ENCODE results near the gene KLHL8.

The KLHL8 gene

DNA sequence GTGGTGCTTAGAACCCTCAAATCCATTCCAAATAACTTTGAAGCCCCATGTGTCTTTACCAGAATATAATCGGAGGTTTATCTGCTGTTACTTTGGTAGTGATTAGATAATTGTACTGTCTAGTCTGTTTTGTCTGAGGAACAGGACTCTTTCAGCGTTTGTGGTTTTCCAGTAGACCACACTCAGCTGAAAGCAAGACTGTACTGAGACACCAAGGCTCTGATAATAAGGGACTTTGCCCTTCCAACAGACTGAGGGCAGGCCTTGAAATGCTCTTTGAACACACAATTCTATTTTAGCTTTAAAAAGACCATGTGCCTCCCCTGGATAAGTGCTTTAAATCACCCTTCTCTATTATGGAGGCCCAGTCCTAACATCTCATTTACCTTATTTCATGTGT is 76.1 kb downstream of the KLHL8 start:
- Histone ChIP-seq H3K27me3 (ENCODE audit: control insufficient read depth, insufficient read depth, low read length) (no peaks in the 10 kb centered on the region), H3K36me3 (ENCODE audit: control insufficient read depth, insufficient read depth, low read length) (peaks cover 29% of the 10 kb centered on the region), H3K27ac (ENCODE audit: low read depth, low read length) (no peak overlapping the region), H3K4me1 (ENCODE audit: control insufficient read depth, insufficient read depth, low read length) (no peaks in the 10 kb centered on the region), H3K9me3 (ENCODE audit: control insufficient read depth, insufficient read depth, low read depth, low read length) (no peaks in the 10 kb centered on the region), H3K4me3 (ENCODE audit: low read depth, low read length) (no peak overlapping the region), H3K9ac (ENCODE audit: low read length) (no peak overlapping the region)

- Histone ChIP-seq H3K36me3 (ENCODE audit: control insufficient read depth, insufficient read depth, low read length) (peaks cover 51% of the 10 kb centered on the region), H3K9ac (ENCODE audit: low read length) (no peak overlapping the region), H3K27me3 (ENCODE audit: control insufficient read depth, insufficient read depth, low read length) (no peaks in the 10 kb centered on the region), H3K9me3 (ENCODE audit: control insufficient read depth, insufficient read depth, low read depth, low read length) (no peaks in the 10 kb centered on the region), H3K4me1 (ENCODE audit: control insufficient read depth, insufficient read depth, low read length) (no peaks in the 10 kb centered on the region), H3K27ac (ENCODE audit: low read depth, low read length) (no peak overlapping the region), H3K4me3 (ENCODE audit: low read depth, low read length) (no peak overlapping the region)
Measured at GRCh38 chr4:87141428-87141827, 79.0 kb downstream of the KLHL8 start.

- no peak overlapping the region for H3K4me3 ChIP-seq (ENCODE audit: low read depth, low read length)
- H3K27me3 ChIP-seq (ENCODE audit: control insufficient read depth, insufficient read depth, low read length): no peaks in the 10 kb centered on the region
- no peak overlapping the region for H3K27ac ChIP-seq (ENCODE audit: low read depth, low read length)
- no peak overlapping the region for H3K9ac ChIP-seq (ENCODE audit: low read length)
- H3K9me3 ChIP-seq (ENCODE audit: control insufficient read depth, insufficient read depth, low read depth, low read length): no peaks in the 10 kb centered on the region
- peaks cover 92% of the 10 kb centered on the region for H3K36me3 ChIP-seq (ENCODE audit: control insufficient read depth, insufficient read depth, low read length)
- no peaks in the 10 kb centered on the region for H3K4me1 ChIP-seq (ENCODE audit: control insufficient read depth, insufficient read depth, low read length)
Measured at GRCh38 chr4:87134122-87134521, 86.3 kb downstream of the KLHL8 start.

DNA sequence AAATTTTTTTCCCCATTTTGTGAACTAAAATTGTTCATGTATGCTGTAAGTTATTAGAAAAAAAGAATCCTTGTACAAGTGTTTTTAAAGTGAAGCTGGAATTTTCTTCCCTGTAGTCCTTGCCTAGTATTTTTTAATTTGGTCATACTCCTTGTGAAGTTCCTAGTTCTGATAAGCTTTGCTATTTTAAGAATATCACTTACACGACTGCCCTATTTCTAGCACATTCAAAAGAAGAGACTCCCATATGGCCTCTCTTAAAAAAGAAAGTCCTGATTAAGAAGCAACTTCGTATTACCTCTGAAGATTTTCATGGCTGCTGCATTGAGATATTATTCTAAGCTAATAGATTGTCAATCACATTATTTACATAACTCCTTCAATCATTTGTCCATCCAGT is 87.2 kb downstream of the KLHL8 start:
- no peaks in the 10 kb centered on the region for H3K4me1 ChIP-seq (ENCODE audit: control insufficient read depth, insufficient read depth, low read length)
- H3K27ac ChIP-seq (ENCODE audit: low read depth, low read length): no peak overlapping the region
- no peaks in the 10 kb centered on the region for H3K27me3 ChIP-seq (ENCODE audit: control insufficient read depth, insufficient read depth, low read length)
- H3K9me3 ChIP-seq (ENCODE audit: control insufficient read depth, insufficient read depth, low read depth, low read length): no peaks in the 10 kb centered on the region
- H3K9ac ChIP-seq (ENCODE audit: low read length): no peak overlapping the region
- H3K36me3 ChIP-seq (ENCODE audit: control insufficient read depth, insufficient read depth, low read length): peaks cover 97% of the 10 kb centered on the region
- no peak overlapping the region for H3K4me3 ChIP-seq (ENCODE audit: low read depth, low read length)

- H3K9me3 ChIP-seq (ENCODE audit: control insufficient read depth, insufficient read depth, low read depth, low read length): no peaks in the 10 kb centered on the region
- no peaks in the 10 kb centered on the region for H3K4me1 ChIP-seq (ENCODE audit: control insufficient read depth, insufficient read depth, low read length)
- no peak overlapping the region for H3K27ac ChIP-seq (ENCODE audit: low read depth, low read length)
- H3K36me3 ChIP-seq (ENCODE audit: control insufficient read depth, insufficient read depth, low read length): peaks cover 96% of the 10 kb centered on the region
- no peak overlapping the region for H3K9ac ChIP-seq (ENCODE audit: low read length)
- H3K4me3 ChIP-seq (ENCODE audit: low read depth, low read length): no peak overlapping the region
- H3K27me3 ChIP-seq (ENCODE audit: control insufficient read depth, insufficient read depth, low read length): no peaks in the 10 kb centered on the region
Measured at GRCh38 chr4:87132035-87132434, 88.4 kb downstream of the KLHL8 start.

- no peak overlapping the region for H3K27ac ChIP-seq (ENCODE audit: low read depth, low read length)
Measured at GRCh38 chr4:87130985-87131703, 89.3 kb downstream of the KLHL8 start.

DNA sequence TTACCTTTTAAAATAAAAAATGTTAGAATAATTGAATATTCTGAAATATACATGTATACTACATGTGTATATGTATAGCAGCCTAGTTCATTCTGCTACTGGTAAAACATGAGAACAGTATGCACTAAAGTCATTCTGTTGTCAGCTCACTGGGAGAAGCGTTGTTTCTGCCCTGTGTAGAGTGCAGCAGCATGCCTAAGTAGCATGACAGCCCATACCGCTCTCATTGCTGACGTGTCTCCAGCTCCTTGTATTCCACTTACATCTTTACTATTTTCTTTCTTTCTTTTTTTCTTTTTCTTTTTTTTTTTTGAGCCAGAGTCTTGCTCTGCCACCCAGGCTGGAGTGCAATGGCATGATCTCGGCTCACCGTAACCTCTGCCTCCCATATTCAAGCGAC is 90.7 kb downstream of the KLHL8 start:
- Histone ChIP-seq H3K27ac (ENCODE audit: low read depth, low read length) (no peak overlapping the region), H3K9ac (ENCODE audit: low read length) (no peak overlapping the region), H3K9me3 (ENCODE audit: control insufficient read depth, insufficient read depth, low read depth, low read length) (no peaks in the 10 kb centered on the region), H3K27me3 (ENCODE audit: control insufficient read depth, insufficient read depth, low read length) (no peaks in the 10 kb centered on the region), H3K4me3 (ENCODE audit: low read depth, low read length) (no peak overlapping the region), H3K36me3 (ENCODE audit: control insufficient read depth, insufficient read depth, low read length) (peaks cover 96% of the 10 kb centered on the region), H3K4me1 (ENCODE audit: control insufficient read depth, insufficient read depth, low read length) (no peaks in the 10 kb centered on the region)

More at GRCh38 chr4:87130985-87131703, 89.3 kb downstream of the KLHL8 start:
- Histone ChIP-seq H3K9me3 (ENCODE audit: control insufficient read depth, insufficient read depth, low read depth, low read length) (no peaks in the 10 kb centered on the region), H3K4me1 (ENCODE audit: control insufficient read depth, insufficient read depth, low read length) (no peaks in the 10 kb centered on the region), H3K27me3 (ENCODE audit: control insufficient read depth, insufficient read depth, low read length) (no peaks in the 10 kb centered on the region), H3K36me3 (ENCODE audit: control insufficient read depth, insufficient read depth, low read length) (peaks cover 96% of the 10 kb centered on the region), H3K9ac (ENCODE audit: low read length) (no peak overlapping the region), H3K4me3 (ENCODE audit: low read depth, low read length) (no peak overlapping the region)

DNA sequence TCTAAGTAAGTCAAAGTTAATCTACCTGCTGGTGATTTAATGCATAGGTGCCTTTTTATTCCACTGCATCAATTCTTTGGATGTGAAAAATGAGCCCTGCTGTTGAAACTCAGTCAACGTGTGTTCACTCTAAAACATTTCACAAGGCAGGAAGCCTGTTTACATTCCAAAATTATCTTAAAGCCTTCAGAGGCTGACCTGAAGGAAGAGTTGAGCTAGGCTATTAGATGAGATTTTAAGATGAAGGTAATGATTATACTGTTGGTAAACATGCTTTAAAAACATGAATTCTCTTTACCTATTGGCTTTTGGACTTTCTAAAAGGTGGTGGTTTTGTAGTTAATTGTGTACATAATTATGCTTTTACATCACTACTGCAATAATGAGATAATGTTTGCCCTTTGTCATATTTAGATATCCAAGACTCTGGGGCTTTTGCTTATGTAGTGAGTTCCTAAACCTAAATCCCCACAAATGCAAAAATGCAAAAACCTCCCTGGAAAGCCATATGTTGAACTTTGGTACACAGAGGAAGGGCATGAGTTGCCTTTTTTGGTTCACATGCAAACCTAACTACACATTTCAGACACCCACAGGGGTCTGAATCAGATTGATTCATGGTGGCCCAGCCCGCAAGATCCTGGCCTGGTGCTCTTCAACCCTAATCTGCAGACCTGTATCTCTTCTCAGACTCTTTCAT is 92.3 kb downstream of the KLHL8 start:
- H3K9me3 ChIP-seq (ENCODE audit: control insufficient read depth, insufficient read depth, low read depth, low read length): no peaks in the 10 kb centered on the region
- peaks cover 84% of the 10 kb centered on the region for H3K36me3 ChIP-seq (ENCODE audit: control insufficient read depth, insufficient read depth, low read length)
- H3K27ac ChIP-seq (ENCODE audit: low read depth, low read length): no peak overlapping the region

DNA sequence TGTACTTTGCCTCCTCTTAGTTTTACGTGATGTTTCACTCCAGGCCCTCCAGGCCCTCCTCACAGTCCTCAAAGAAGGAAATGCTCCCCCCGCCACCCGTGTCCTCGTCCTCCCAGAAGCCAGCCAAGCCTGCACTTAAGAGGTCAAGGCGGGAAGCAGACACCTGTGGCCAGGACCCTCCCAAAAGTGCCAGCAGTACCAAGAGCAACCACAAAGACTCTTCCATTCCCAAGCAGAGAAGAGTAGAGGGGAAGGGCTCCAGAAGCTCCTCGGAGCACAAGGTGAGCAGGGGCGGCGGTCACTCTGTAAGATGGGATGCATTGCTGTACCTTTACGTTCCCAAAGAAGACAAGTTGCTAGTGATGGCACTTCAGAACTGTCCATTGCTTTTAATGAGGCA is 94.4 kb downstream of the KLHL8 start:
- Histone ChIP-seq H3K36me3 (ENCODE audit: control insufficient read depth, insufficient read depth, low read length) (peaks cover 64% of the 10 kb centered on the region), H3K4me1 (ENCODE audit: control insufficient read depth, insufficient read depth, low read length) (no peaks in the 10 kb centered on the region), H3K9ac (ENCODE audit: low read length) (no peak overlapping the region), H3K27ac (ENCODE audit: low read depth, low read length) (no peak overlapping the region), H3K27me3 (ENCODE audit: control insufficient read depth, insufficient read depth, low read length) (no peaks in the 10 kb centered on the region), H3K9me3 (ENCODE audit: control insufficient read depth, insufficient read depth, low read depth, low read length) (no peaks in the 10 kb centered on the region), H3K4me3 (ENCODE audit: low read depth, low read length) (no peak overlapping the region)

More for the DNA sequence above, 92.3 kb downstream of the KLHL8 start:
- Histone ChIP-seq H3K4me1 (ENCODE audit: control insufficient read depth, insufficient read depth, low read length) (no peaks in the 10 kb centered on the region), H3K27me3 (ENCODE audit: control insufficient read depth, insufficient read depth, low read length) (no peaks in the 10 kb centered on the region), H3K9ac (ENCODE audit: low read length) (no peak overlapping the region), H3K4me3 (ENCODE audit: low read depth, low read length) (no peak overlapping the region)

GRCh38 chr4:87122252-87122651 is 98.2 kb downstream of the KLHL8 start:
- peaks cover 50% of the 10 kb centered on the region for H3K36me3 ChIP-seq (ENCODE audit: control insufficient read depth, insufficient read depth, low read length)
- peaks cover 4% of the 10 kb centered on the region for H3K4me1 ChIP-seq (ENCODE audit: control insufficient read depth, insufficient read depth, low read length)

GRCh38 chr4:87121341-87122065 is 98.9 kb downstream of the KLHL8 start:
- peaks cover 51% of the 10 kb centered on the region for H3K36me3 ChIP-seq (ENCODE audit: control insufficient read depth, insufficient read depth, low read length)
- no peak overlapping the region for H3K27ac ChIP-seq (ENCODE audit: low read depth, low read length)
- H3K27me3 ChIP-seq (ENCODE audit: control insufficient read depth, insufficient read depth, low read length): no peaks in the 10 kb centered on the region
- no peaks in the 10 kb centered on the region for H3K9me3 ChIP-seq (ENCODE audit: control insufficient read depth, insufficient read depth, low read depth, low read length)
- H3K4me1 ChIP-seq (ENCODE audit: control insufficient read depth, insufficient read depth, low read length): peaks cover 11% of the 10 kb centered on the region
- no peak overlapping the region for H3K9ac ChIP-seq (ENCODE audit: low read length)
- H3K4me3 ChIP-seq (ENCODE audit: low read depth, low read length): no peak overlapping the region

More at GRCh38 chr4:87122252-87122651, 98.2 kb downstream of the KLHL8 start:
- H3K27me3 ChIP-seq (ENCODE audit: control insufficient read depth, insufficient read depth, low read length): no peaks in the 10 kb centered on the region
- no peak overlapping the region for H3K4me3 ChIP-seq (ENCODE audit: low read depth, low read length)
- no peak overlapping the region for H3K9ac ChIP-seq (ENCODE audit: low read length)
- H3K9me3 ChIP-seq (ENCODE audit: control insufficient read depth, insufficient read depth, low read depth, low read length): no peaks in the 10 kb centered on the region
- H3K27ac ChIP-seq (ENCODE audit: low read depth, low read length): no peak overlapping the region
